HepG2 (cell line): Measurements from ENCODE around the gene HCK. TPM values are rescaled to one million over a fixed set of nuclear protein-coding genes. Genes with fewer than 3 reads are reported as not detected.
A peak's percentile ranks its signal among the peaks of the same experiment; 100 is the strongest.

ENCODE experiments used
- ARID5B ChIP-seq: IDR thresholded peaks from 2 replicates; pipeline ENCODE4 v1.4.0; 2020; ENCODE audit warnings: mild to moderate bottlenecking, missing genetic modification reagents
- ETV6 ChIP-seq: sonication (generic); formaldehyde crosslinking; conservative IDR thresholded peaks from 2 replicates; pipeline ENCODE4 v1.4.0; 2020; ENCODE audit warnings: missing genetic modification reagents
- FOXP1 ChIP-seq, 2 experiments: fragments of 450-650 bp in 1 of 2; IDR thresholded peaks; 2 replicates each; pipeline ENCODE4 v1.6.1; 2017 to 2018; ENCODE audit warnings: antibody characterized with exemption in 1 of 2
- IRF2 ChIP-seq: IDR thresholded peaks from 2 replicates; pipeline ENCODE4 v1.6.1; 2018; ENCODE audit warnings: missing genetic modification reagents, missing compliant biosample characterization
- MNT ChIP-seq: fragments of 450-650 bp; IDR thresholded peaks from 2 replicates; pipeline ENCODE4 v1.6.1; 2016
- RORA ChIP-seq: sonication (generic); formaldehyde crosslinking; IDR thresholded peaks from 2 replicates; pipeline ENCODE4 v1.5.0; 2020; ENCODE audit warnings: mild to moderate bottlenecking, missing genetic modification reagents, moderate library complexity
- TCF7L2 ChIP-seq: IDR thresholded peaks from 2 replicates; pipeline ENCODE4 v1.6.1; 2011; ENCODE audit warnings: mild to moderate bottlenecking, low read depth, low read length, moderate library complexity
- TOPORS ChIP-seq: sonication (generic); formaldehyde crosslinking; IDR thresholded peaks from 2 replicates; pipeline ENCODE4 v1.8.0; 2023; ENCODE audit warnings: mild to moderate bottlenecking, missing genetic modification reagents
- YY1 ChIP-seq: IDR thresholded peaks from 2 replicates; pipeline ENCODE4 v1.6.1; 2011; ENCODE audit warnings: low read length, low read depth, moderate library complexity, mild to moderate bottlenecking; ENCODE audit not compliant: insufficient read depth, insufficient replicate concordance
- ZGPAT ChIP-seq: IDR thresholded peaks from 2 replicates; pipeline ENCODE4 v1.6.1; 2016; ENCODE audit warnings: mild to moderate bottlenecking
- ZNF550 ChIP-seq: sonication (generic); formaldehyde crosslinking; IDR thresholded peaks from 2 replicates; pipeline ENCODE4 v1.4.0; 2020; ENCODE audit warnings: mild to moderate bottlenecking, missing genetic modification reagents, borderline replicate concordance
- ZNF776 ChIP-seq: sonication (generic); formaldehyde crosslinking; IDR thresholded peaks from 2 replicates; pipeline ENCODE4 v1.4.0; 2020; ENCODE audit warnings: mild to moderate bottlenecking, missing genetic modification reagents
- polyA plus RNA-seq, 8 experiments: library from polyadenylated mRNA; depleted of rRNA in 3 of 8; stranded (reverse) in 7 of 8; unstranded in 1 of 8; fragments of >200 nt; fragmentation: Illumina TruSeq in 4 of 8; extraction: Trizol in 4 of 8; gene quantifications; 2 replicates each; pipeline versions ENCODE4 v1.2.1 to v1.2.3, GENCODE V29; 2011 to 2016; ENCODE audit warnings: low read depth in 4 of 8, missing spikeins in 1 of 8, mixed read lengths in 1 of 8; ENCODE audit not compliant: insufficient read depth in 1 of 8
- total RNA-seq, 5 experiments: library from RNA; depleted of rRNA; stranded (reverse); fragments of >200 nt; fragmentation: Illumina TruSeq; extraction: Trizol; gene quantifications; 2 replicates each; pipeline ENCODE4 v1.2.3, GENCODE V29; 2016; ENCODE audit warnings: low read depth in 1 of 5
- TF ChIP-seq, protein P1 (sequence below): sonication (generic); formaldehyde crosslinking; IDR thresholded peaks from 2 replicates; pipeline ENCODE4 v1.5.1; 2020; ENCODE audit warnings: missing genetic modification reagents, mild to moderate bottlenecking, borderline replicate concordance
- TF ChIP-seq, protein P2 (sequence below): sonication (generic); formaldehyde crosslinking; IDR thresholded peaks from 2 replicates; pipeline ENCODE4 v1.8.0; 2022; ENCODE audit warnings: missing genetic modification reagents, mild to moderate bottlenecking, borderline replicate concordance
- TF ChIP-seq, protein P3 (sequence below): IDR thresholded peaks from 2 replicates; pipeline ENCODE4 v1.6.1; 2016; ENCODE audit warnings: missing compliant biosample characterization, missing genetic modification reagents, borderline replicate concordance
- TF ChIP-seq, protein P4 (sequence below): sonication (generic); formaldehyde crosslinking; IDR thresholded peaks from 2 replicates; pipeline ENCODE4 v1.4.0; 2020; ENCODE audit warnings: missing genetic modification reagents

The HCK gene
- total and polyA plus RNA-seq, 2 of the 13 experiments (the other 11 are each of a cell fraction or from before 2014, with no cell fraction given), result 0.04 TPM; not detected in 1

DNA sequence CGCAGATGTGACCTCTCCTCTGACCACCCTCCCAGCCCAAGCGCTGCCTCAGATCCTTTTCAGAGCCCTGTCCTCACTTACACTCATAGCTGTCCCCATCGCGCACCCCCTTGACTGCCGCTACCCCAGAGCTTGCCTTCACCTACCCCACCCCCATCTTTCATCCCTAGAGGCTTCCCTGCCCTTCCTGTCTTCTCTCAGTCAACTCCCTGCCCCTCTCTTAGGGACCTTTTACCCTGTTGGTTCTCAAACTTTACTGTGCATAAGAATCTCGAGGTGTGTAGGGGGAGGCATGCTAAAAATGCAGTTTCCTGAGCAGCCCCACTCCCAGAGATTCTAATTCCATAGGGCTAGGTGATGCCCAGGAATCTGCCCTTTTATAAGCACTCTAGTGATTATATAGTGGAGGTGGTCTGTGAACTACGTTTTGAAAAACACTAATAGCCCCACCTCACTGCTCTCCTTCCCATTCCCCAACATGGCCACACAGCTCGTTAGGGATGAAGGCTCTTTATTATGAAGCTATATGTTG is 58.2 kb downstream of the HCK start (continued):
- TF ChIP-seq, protein P1, sequence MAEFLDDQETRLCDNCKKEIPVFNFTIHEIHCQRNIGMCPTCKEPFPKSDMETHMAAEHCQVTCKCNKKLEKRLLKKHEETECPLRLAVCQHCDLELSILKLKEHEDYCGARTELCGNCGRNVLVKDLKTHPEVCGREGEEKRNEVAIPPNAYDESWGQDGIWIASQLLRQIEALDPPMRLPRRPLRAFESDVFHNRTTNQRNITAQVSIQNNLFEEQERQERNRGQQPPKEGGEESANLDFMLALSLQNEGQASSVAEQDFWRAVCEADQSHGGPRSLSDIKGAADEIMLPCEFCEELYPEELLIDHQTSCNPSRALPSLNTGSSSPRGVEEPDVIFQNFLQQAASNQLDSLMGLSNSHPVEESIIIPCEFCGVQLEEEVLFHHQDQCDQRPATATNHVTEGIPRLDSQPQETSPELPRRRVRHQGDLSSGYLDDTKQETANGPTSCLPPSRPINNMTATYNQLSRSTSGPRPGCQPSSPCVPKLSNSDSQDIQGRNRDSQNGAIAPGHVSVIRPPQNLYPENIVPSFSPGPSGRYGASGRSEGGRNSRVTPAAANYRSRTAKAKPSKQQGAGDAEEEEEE, result no peak
- no peak for TF ChIP-seq MNT
- TF ChIP-seq ZNF550 (CRISPR knock-in tag), result peak; percentile 29
- TF ChIP-seq, protein P2, sequence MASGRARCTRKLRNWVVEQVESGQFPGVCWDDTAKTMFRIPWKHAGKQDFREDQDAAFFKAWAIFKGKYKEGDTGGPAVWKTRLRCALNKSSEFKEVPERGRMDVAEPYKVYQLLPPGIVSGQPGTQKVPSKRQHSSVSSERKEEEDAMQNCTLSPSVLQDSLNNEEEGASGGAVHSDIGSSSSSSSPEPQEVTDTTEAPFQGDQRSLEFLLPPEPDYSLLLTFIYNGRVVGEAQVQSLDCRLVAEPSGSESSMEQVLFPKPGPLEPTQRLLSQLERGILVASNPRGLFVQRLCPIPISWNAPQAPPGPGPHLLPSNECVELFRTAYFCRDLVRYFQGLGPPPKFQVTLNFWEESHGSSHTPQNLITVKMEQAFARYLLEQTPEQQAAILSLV (CRISPR knock-in tag), result no peak
- no peak; the same call in 1 of the 2 replicates for TF ChIP-seq ZNF776
- no peak for TF ChIP-seq ARID5B
- TF ChIP-seq, protein P3, sequence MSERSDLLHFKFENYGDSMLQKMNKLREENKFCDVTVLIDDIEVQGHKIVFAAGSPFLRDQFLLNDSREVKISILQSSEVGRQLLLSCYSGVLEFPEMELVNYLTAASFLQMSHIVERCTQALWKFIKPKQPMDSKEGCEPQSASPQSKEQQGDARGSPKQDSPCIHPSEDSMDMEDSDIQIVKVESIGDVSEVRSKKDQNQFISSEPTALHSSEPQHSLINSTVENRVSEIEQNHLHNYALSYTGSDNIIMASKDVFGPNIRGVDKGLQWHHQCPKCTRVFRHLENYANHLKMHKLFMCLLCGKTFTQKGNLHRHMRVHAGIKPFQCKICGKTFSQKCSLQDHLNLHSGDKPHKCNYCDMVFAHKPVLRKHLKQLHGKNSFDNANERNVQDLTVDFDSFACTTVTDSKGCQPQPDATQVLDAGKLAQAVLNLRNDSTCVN (CRISPR knock-in tag), result no peak
- no peak for TF ChIP-seq TCF7L2
- 0 out of 2 replicates have a peak, but pooled peaks have one; percentile 9 for TF ChIP-seq TOPORS (CRISPR knock-in tag)
- TF ChIP-seq ETV6 (CRISPR knock-in tag), result 0 out of 2 replicates have a peak, but pooled peaks have one; percentile 57
- no peak for TF ChIP-seq FOXP1 (IDR thresholded peaks at IDR 0.05)
- no peak for TF ChIP-seq FOXP1 (CRISPR knock-in tag; IDR thresholded peaks at IDR 0.05)
- TF ChIP-seq RORA, result no peak
- no peak for TF ChIP-seq YY1
- TF ChIP-seq ZGPAT (CRISPR knock-in tag), result no peak
- TF ChIP-seq, protein P4, sequence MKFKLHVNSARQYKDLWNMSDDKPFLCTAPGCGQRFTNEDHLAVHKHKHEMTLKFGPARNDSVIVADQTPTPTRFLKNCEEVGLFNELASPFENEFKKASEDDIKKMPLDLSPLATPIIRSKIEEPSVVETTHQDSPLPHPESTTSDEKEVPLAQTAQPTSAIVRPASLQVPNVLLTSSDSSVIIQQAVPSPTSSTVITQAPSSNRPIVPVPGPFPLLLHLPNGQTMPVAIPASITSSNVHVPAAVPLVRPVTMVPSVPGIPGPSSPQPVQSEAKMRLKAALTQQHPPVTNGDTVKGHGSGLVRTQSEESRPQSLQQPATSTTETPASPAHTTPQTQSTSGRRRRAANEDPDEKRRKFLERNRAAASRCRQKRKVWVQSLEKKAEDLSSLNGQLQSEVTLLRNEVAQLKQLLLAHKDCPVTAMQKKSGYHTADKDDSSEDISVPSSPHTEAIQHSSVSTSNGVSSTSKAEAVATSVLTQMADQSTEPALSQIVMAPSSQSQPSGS, result no peak
- TF ChIP-seq IRF2 (CRISPR knock-in tag), result 0 out of 2 replicates have a peak, but pooled peaks have one; percentile 12
